IgD-negative memory B cell (primary cell): ENCODE results near the gene DNAI2. TPM values are rescaled to one million over a fixed set of nuclear protein-coding genes. Genes with fewer than 3 reads are reported as not detected.

Experiments
- H3K27ac Mint-ChIP-seq, 3 donors: one replicate each; pipeline ENCODE4 v1.8.0; 2020 to 2022; ENCODE audit warnings: mild to moderate bottlenecking in 3 of 3, mixed read lengths in 3 of 3, moderate library complexity in 1 of 3
- H3K27me3 Mint-ChIP-seq: one replicate; pipeline ENCODE4 v1.8.0; 2021; ENCODE audit warnings: mixed read lengths
- H3K36me3 Mint-ChIP-seq: one replicate; pipeline ENCODE4 v1.8.0; 2020; ENCODE audit warnings: mild to moderate bottlenecking, mixed read lengths
- H3K4me1 Mint-ChIP-seq, 3 donors: one replicate each; pipeline ENCODE4 v1.8.0; 2020 to 2022; ENCODE audit warnings: mixed read lengths in 3 of 3, mild to moderate bottlenecking in 1 of 3
- H3K4me3 Mint-ChIP-seq, 4 donors: one replicate each; pipeline ENCODE4 v1.8.0; 2020 to 2022; ENCODE audit warnings: mild to moderate bottlenecking in 4 of 4, mixed read lengths in 4 of 4, moderate library complexity in 3 of 4
- H3K9me3 Mint-ChIP-seq, 3 donors: one replicate each; pipeline ENCODE4 v1.8.0; 2020 to 2021; ENCODE audit warnings: mixed read lengths in 3 of 3, mild to moderate bottlenecking in 1 of 3
- polyA plus RNA-seq: library from polyadenylated mRNA; unstranded; fragments of 300-500 nt; fragmentation: Illumina TruSeq; gene quantifications from one replicate; pipeline ENCODE4 v1.2.3, GENCODE V29; 2021

Gene DNAI2
- polyA plus RNA-seq, 1 donor from 2014 or later = not detected

- H3K27ac Mint-ChIP-seq = no peak overlapping the region
- H3K27me3 Mint-ChIP-seq = peaks cover 15% of the 10 kb centered on the region
- no peaks in the 10 kb centered on the region for H3K36me3 Mint-ChIP-seq
- H3K4me3 Mint-ChIP-seq = no peak overlapping the region
- H3K9me3 Mint-ChIP-seq = no peaks in the 10 kb centered on the region
- H3K4me1 Mint-ChIP-seq = no peaks in the 10 kb centered on the region
These were observed 69.7 kb downstream of the DNAI2 start for GRCh38 chr17:74343526-74344284.

DNA sequence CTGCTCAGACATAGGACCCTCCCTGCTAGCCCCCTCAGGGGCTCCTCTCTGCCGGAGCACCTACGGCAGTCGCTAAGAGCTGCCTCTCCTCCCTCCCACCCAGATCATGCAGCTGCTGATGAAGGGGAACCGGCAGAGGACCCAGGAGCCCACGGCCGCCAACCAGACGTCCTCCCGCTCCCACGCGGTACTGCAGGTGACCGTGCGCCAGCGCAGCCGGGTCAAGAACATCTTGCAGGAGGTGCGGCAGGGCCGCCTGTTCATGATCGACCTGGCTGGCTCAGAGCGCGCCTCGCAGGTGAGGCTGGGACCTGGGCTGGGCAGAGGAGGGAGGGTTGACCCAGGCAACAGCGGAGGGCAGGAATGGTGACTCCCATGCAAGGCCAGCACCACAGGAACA, 70.6 kb downstream of the DNAI2 start:
- Mint-ChIP-seq H3K36me3 (no peaks in the 10 kb centered on the region), H3K27me3 (peaks cover 13% of the 10 kb centered on the region), H3K27ac (no peak overlapping the region), H3K4me1 (no peaks in the 10 kb centered on the region), H3K9me3 (no peaks in the 10 kb centered on the region), H3K4me3 (no peak overlapping the region)

DNA sequence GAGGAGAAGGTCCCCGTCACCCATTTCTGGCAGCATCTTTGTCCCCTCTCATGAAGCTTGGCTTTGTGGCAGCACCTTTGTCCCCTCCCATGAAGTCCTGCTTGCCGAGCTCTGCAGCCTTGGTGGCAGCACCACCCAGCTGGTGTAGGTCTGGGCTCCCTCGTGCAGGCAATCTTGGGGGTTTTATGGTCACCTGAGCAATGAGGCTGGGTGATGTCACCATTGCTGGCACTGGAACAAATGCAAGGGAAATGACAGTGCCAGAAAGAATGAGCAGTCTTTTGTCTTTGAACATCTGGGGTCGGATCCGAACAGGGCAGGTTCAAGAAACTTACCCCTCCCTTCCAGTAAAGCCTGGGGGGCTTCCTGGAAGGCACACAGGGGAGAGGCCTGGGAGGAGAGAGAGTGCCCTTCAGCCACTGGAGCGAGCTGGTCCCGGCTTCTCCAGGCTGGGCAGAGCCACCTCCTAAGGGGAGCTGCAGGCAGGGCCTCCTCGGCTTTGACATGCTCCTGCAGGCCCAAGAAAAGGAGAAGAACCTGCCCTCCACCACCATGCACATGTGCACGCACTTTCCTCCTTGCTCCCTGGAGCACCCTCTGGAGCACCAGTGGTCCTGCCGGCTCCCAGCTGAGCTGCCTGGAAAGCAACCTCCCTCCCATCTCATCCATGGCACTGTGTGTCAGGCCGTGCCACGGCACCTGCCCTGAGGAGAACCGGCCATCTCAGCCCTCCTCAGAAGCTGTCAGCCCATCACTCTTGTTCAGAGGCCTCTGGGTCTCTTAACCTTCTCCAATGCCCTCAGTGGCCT, 71.6 kb downstream of the DNAI2 start:
- no peak overlapping the region for H3K27ac Mint-ChIP-seq
- peaks cover 13% of the 10 kb centered on the region for H3K27me3 Mint-ChIP-seq
- no peaks in the 10 kb centered on the region for H3K4me1 Mint-ChIP-seq
- no peaks in the 10 kb centered on the region for H3K36me3 Mint-ChIP-seq
- H3K9me3 Mint-ChIP-seq = no peaks in the 10 kb centered on the region
- no peak overlapping the region for H3K4me3 Mint-ChIP-seq

DNA sequence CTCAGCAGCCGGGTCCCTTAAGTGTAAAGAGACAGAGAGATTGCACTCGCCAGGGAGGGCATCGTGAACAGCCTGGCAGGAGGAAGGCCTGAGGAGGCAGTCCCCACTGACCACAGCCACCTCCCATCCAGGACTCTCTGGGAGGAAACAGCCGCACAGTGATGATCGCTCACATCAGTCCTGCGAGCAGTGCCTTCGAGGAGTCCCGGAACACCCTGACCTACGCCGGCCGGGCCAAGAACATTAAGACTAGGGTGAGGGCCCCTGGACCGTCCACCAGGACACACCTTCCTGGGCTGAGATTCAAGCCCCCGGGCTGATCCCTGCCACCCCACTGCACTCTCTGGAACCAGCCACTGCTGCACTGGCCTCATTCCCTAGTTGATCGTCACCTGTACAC, 73.6 kb downstream of the DNAI2 start:
- Mint-ChIP-seq H3K4me1 (no peaks in the 10 kb centered on the region), H3K27me3 (peaks cover 20% of the 10 kb centered on the region), H3K27ac (no peak overlapping the region), H3K4me3 (no peak overlapping the region), H3K9me3 (no peaks in the 10 kb centered on the region), H3K36me3 (no peaks in the 10 kb centered on the region)

- no peak overlapping the region for H3K27ac Mint-ChIP-seq
- no peaks in the 10 kb centered on the region for H3K36me3 Mint-ChIP-seq
- peaks cover 0 to 4% (median 0%) of the 10 kb centered on the region in 3 donors for H3K4me1 Mint-ChIP-seq
- no peaks in the 10 kb centered on the region for H3K9me3 Mint-ChIP-seq
- H3K4me3 Mint-ChIP-seq = no peak overlapping the region
- peaks cover 34% of the 10 kb centered on the region for H3K27me3 Mint-ChIP-seq
These were observed 75.1 kb downstream of the DNAI2 start for GRCh38 chr17:74349120-74349519.

- Mint-ChIP-seq H3K27ac (no peak overlapping the region), H3K27me3 (peaks cover 39% of the 10 kb centered on the region)
These were observed 76.5 kb downstream of the DNAI2 start for GRCh38 chr17:74350486-74350885.

DNA sequence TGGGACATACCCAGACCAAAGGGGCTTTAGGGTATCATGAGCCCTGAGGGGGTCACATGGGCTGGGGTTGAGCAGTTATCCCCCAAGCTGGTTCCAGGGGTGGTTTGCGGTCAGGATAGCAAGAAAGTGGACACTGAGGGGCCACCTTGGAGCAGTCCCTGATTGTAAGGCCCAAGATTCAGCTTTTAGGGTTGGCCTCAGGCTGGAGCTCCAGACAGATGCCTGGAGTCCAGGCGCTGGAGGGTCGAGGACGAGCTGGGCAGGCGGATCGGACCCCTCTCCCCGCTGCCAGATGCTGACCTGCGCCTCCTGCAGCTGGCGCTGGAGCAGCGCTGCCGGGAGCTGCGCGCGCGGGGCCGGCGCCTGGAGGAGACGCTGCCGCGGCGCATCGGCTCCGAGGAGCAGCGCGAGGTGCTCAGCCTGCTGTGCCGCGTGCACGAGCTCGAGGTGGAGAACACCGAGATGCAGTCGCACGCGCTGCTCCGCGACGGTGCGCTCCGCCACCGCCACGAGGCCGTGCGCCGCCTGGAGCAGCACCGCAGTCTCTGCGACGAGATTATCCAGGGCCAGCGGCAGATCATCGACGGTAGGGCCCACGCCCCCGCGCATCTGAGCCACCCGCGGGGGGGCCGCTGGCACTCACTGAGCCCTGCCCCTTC, 77.6 kb downstream of the DNAI2 start:
- peaks cover 39% of the 10 kb centered on the region for H3K27me3 Mint-ChIP-seq
- no peak overlapping the region for H3K27ac Mint-ChIP-seq
- peaks cover 0 to 4% (median 0%) of the 10 kb centered on the region in 3 donors for H3K4me1 Mint-ChIP-seq
- H3K9me3 Mint-ChIP-seq = no peaks in the 10 kb centered on the region
- no peaks in the 10 kb centered on the region for H3K36me3 Mint-ChIP-seq
- no peak overlapping the region for H3K4me3 Mint-ChIP-seq

More at GRCh38 chr17:74350486-74350885, 76.5 kb downstream of the DNAI2 start:
- H3K4me1 Mint-ChIP-seq = peaks cover 0 to 4% (median 0%) of the 10 kb centered on the region in 3 donors
- H3K9me3 Mint-ChIP-seq = no peaks in the 10 kb centered on the region
- H3K36me3 Mint-ChIP-seq = no peaks in the 10 kb centered on the region
- H3K4me3 Mint-ChIP-seq = no peak overlapping the region

GRCh38 chr17:74353446-74354060, 79.5 kb downstream of the DNAI2 start:
- Mint-ChIP-seq H3K36me3 (no peaks in the 10 kb centered on the region), H3K4me1 (peaks cover 0 to 6% (median 2%) of the 10 kb centered on the region in 3 donors), H3K9me3 (no peaks in the 10 kb centered on the region), H3K4me3 (no peak overlapping the region), H3K27me3 (peaks cover 42% of the 10 kb centered on the region), H3K27ac (no peak overlapping the region)

DNA sequence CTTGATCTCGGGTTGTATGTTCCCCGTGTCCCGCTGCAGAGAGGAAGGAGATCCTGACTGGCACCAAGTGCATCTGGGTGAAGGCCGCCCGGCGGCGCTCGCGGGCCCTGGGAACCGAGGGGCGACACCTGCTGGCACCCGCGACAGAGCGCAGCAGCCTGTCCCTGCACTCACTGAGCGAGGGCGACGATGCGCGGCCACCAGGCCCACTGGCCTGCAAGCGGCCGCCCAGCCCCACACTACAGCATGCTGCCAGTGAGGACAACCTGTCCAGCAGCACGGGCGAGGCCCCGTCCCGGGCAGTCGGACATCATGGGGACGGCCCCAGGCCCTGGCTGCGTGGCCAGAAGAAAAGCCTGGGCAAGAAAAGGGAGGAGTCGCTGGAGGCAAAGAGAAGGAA, 80.1 kb downstream of the DNAI2 start:
- H3K27me3 Mint-ChIP-seq = peaks cover 44% of the 10 kb centered on the region
- H3K9me3 Mint-ChIP-seq = no peaks in the 10 kb centered on the region
- H3K4me3 Mint-ChIP-seq = peak overlapping the region in 1 of 4 donors; percentile 63
- H3K4me1 Mint-ChIP-seq = peaks cover 0 to 6% (median 2%) of the 10 kb centered on the region in 3 donors
- H3K27ac Mint-ChIP-seq = no peak overlapping the region
- H3K36me3 Mint-ChIP-seq = no peaks in the 10 kb centered on the region

DNA sequence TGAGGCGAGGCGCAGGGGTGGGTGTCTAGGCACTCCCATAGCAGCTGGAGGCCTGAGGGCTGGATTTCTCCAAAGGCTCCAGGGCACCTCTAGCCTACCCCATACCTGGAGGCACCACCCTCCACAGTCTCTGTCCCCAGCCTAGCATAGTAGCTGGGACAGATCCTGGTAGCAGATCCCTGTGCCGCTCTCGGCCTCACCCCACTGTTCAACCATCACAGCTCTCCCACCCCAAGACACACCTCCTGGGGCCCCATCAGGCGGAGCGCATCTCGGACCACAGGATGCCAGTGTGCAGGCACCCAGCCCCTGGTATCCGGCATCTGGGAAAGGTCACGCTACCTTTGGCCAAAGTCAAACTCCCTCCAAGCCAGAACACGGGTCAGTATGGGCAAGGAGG, 80.5 kb downstream of the DNAI2 start:
- no peaks in the 10 kb centered on the region for H3K36me3 Mint-ChIP-seq
- peaks cover 47% of the 10 kb centered on the region for H3K27me3 Mint-ChIP-seq
- H3K4me1 Mint-ChIP-seq = peaks cover 0 to 6% (median 2%) of the 10 kb centered on the region in 3 donors
- peak overlapping the region in 1 of 4 donors; percentile 63 for H3K4me3 Mint-ChIP-seq
- H3K27ac Mint-ChIP-seq = no peak overlapping the region
- H3K9me3 Mint-ChIP-seq = no peaks in the 10 kb centered on the region

GRCh38 chr17:74355065-74355464, 81.0 kb downstream of the DNAI2 start:
- Mint-ChIP-seq H3K36me3 (no peaks in the 10 kb centered on the region), H3K27me3 (peaks cover 46% of the 10 kb centered on the region), H3K9me3 (no peaks in the 10 kb centered on the region), H3K27ac (no peak overlapping the region), H3K4me1 (peaks cover 0 to 6% (median 2%) of the 10 kb centered on the region in 3 donors), H3K4me3 (no peak overlapping the region)

DNA sequence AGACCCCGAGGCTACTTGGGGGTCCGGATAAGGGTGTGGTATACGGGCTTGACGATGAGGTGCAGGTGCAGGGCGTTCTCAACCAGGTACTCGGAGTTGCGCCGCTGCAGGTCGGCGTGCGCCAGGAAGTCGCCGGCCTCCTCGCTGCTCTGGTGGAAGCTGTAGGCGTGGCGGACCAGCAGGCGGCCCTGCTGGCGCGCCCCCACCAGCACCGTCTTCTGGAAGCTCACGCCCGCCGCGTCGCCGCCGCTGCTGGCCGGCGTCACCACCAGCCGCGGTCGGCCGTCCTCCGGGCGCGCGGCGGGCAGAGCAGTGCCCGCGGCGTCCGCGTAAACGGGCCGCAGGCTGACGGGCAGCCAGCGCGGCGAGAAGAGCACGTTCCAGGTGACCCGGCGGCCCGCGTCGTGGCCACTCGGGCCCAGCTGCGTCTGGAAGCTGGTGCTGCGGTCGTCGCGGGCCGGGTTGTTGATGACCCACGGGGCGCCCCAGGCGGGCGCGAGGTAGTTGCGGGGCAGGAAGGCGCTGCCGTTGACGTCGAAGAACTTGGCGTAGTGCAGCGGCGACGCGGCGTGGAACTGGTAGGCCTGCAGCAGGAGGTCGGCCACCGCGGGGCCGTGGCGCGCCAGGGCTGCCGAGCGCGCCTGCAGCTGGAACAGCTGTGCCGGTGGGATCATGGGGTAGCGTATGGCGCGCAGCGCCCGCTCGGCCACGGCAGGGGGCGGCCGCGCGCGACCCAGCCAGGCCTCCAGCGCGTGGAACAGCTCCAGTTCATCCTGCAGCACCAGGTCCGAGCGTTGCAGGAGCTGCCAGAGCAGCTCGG, 82.8 kb downstream of the DNAI2 start:
- H3K27me3 Mint-ChIP-seq = peaks cover 53% of the 10 kb centered on the region
- H3K4me1 Mint-ChIP-seq = peaks cover 0 to 6% (median 2%) of the 10 kb centered on the region in 3 donors
- no peaks in the 10 kb centered on the region for H3K9me3 Mint-ChIP-seq
- H3K4me3 Mint-ChIP-seq = no peak overlapping the region
- H3K27ac Mint-ChIP-seq = no peak overlapping the region
- H3K36me3 Mint-ChIP-seq = no peaks in the 10 kb centered on the region

DNA sequence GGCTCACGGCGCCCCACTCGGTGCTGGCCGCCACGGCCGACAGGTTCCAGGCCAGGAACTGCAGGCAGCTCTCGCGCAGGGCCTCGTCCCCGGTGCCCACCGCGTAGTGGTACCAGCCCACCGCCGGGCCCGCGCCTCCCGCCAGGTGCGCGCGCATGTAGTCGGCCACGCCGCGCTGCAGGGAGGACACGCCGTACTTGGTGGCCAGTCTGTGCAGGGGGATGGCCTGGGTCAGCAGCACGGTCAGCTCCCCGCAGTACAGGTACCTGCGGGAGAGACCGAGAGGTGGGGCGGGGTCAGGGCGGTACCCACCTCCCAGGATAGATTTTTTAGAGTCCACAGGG, 83.4 kb downstream of the DNAI2 start:
- Mint-ChIP-seq H3K27me3 (peaks cover 51% of the 10 kb centered on the region), H3K4me1 (peaks cover 0 to 6% (median 2%) of the 10 kb centered on the region in 3 donors), H3K9me3 (no peaks in the 10 kb centered on the region), H3K27ac (no peak overlapping the region), H3K4me3 (no peak overlapping the region), H3K36me3 (no peaks in the 10 kb centered on the region)

GRCh38 chr17:74358697-74359096, 84.7 kb downstream of the DNAI2 start:
- peaks cover 39% of the 10 kb centered on the region for H3K27me3 Mint-ChIP-seq
- peaks cover 0 to 6% (median 2%) of the 10 kb centered on the region in 3 donors for H3K4me1 Mint-ChIP-seq
- no peaks in the 10 kb centered on the region for H3K36me3 Mint-ChIP-seq
- no peak overlapping the region for H3K27ac Mint-ChIP-seq
- no peak overlapping the region for H3K4me3 Mint-ChIP-seq
- no peaks in the 10 kb centered on the region for H3K9me3 Mint-ChIP-seq
